HL-60 (cell line): ENCODE measurements around the gene UBA5.

ENCODE experiments used
- GABPA ChIP-seq: IDR thresholded peaks from 2 replicates; pipeline ENCODE4 v1.6.1; 2012; ENCODE audit warnings: low read depth
- POLR2AphosphoS5 ChIP-seq: IDR thresholded peaks from 2 replicates; pipeline ENCODE4 v1.6.1; 2012; ENCODE audit warnings: low read depth
- TF ChIP-seq, protein P1 (sequence below): IDR thresholded peaks from one replicate; pipeline ENCODE4 v1.5.1; 2011; ENCODE audit warnings: low read length, control low read depth, inconsistent platforms; ENCODE audit not compliant: insufficient read depth
- TF ChIP-seq, protein P2 (sequence below): IDR thresholded peaks from 2 replicates; pipeline ENCODE4 v1.6.1; 2012; ENCODE audit warnings: low read depth; ENCODE audit not compliant: insufficient replicate concordance

DNA sequence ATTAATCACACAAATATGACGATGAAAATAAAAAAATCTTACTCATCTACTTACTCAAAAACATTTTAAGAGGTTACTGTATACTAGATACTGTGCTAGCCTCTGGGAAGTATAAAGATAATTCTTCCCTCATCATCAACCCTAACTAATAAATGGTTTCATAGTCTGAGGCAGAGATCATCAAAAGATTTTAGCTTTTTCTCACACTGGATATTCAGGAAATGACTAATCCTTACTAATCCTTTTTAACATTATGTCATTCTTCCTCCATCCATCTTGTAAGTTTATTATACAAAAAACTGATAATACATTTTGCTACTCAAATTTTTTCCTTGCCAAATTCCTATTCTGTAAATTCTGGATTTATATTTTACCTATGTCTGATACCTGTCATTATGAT is 30.2 kb upstream of the UBA5 start:
- TF ChIP-seq, protein P1, sequence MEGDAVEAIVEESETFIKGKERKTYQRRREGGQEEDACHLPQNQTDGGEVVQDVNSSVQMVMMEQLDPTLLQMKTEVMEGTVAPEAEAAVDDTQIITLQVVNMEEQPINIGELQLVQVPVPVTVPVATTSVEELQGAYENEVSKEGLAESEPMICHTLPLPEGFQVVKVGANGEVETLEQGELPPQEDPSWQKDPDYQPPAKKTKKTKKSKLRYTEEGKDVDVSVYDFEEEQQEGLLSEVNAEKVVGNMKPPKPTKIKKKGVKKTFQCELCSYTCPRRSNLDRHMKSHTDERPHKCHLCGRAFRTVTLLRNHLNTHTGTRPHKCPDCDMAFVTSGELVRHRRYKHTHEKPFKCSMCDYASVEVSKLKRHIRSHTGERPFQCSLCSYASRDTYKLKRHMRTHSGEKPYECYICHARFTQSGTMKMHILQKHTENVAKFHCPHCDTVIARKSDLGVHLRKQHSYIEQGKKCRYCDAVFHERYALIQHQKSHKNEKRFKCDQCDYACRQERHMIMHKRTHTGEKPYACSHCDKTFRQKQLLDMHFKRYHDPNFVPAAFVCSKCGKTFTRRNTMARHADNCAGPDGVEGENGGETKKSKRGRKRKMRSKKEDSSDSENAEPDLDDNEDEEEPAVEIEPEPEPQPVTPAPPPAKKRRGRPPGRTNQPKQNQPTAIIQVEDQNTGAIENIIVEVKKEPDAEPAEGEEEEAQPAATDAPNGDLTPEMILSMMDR = no peak
- TF ChIP-seq POLR2AphosphoS5 (no peak), GABPA (no peak)
- TF ChIP-seq, protein P2, sequence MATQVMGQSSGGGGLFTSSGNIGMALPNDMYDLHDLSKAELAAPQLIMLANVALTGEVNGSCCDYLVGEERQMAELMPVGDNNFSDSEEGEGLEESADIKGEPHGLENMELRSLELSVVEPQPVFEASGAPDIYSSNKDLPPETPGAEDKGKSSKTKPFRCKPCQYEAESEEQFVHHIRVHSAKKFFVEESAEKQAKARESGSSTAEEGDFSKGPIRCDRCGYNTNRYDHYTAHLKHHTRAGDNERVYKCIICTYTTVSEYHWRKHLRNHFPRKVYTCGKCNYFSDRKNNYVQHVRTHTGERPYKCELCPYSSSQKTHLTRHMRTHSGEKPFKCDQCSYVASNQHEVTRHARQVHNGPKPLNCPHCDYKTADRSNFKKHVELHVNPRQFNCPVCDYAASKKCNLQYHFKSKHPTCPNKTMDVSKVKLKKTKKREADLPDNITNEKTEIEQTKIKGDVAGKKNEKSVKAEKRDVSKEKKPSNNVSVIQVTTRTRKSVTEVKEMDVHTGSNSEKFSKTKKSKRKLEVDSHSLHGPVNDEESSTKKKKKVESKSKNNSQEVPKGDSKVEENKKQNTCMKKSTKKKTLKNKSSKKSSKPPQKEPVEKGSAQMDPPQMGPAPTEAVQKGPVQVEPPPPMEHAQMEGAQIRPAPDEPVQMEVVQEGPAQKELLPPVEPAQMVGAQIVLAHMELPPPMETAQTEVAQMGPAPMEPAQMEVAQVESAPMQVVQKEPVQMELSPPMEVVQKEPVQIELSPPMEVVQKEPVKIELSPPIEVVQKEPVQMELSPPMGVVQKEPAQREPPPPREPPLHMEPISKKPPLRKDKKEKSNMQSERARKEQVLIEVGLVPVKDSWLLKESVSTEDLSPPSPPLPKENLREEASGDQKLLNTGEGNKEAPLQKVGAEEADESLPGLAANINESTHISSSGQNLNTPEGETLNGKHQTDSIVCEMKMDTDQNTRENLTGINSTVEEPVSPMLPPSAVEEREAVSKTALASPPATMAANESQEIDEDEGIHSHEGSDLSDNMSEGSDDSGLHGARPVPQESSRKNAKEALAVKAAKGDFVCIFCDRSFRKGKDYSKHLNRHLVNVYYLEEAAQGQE = no peak
